GM10266 (cell line): Measurements from ENCODE around the gene TBC1D10B.

Source experiments
- DNase-seq: peaks from one replicate; pipeline ENCODE4 v3.0.0; 2012; ENCODE audit errors: extremely low spot score
- CTCF ChIP-seq: IDR thresholded peaks from 2 replicates; pipeline ENCODE4 v1.5.1; 2012; ENCODE audit warnings: mild to moderate bottlenecking, low read depth; ENCODE audit not compliant: control insufficient read depth, insufficient read depth; ENCODE audit errors: missing control alignments

TBC1D10B gene

GRCh38 chr16:30359871-30360170 is 10.5 kb downstream of the TBC1D10B start:
- DNase-seq, result no peak
- no peak for TF ChIP-seq CTCF

- TF ChIP-seq CTCF, result no peak
- no peak for DNase-seq
Observed at GRCh38 chr16:30358990-30359870, 11.1 kb downstream of the TBC1D10B start.

- no peak for DNase-seq
- TF ChIP-seq CTCF, result no peak
Observed at GRCh38 chr16:30358577-30358936, 11.7 kb downstream of the TBC1D10B start.

- no peak for TF ChIP-seq CTCF
- DNase-seq, result no peak
Observed at GRCh38 chr16:30357715-30358576, 12.3 kb downstream of the TBC1D10B start.

GRCh38 chr16:30357085-30357714 is 13.1 kb downstream of the TBC1D10B start:
- no peak for DNase-seq
- no peak for TF ChIP-seq CTCF

- DNase-seq, result no peak
- TF ChIP-seq CTCF, result no peak
Observed at GRCh38 chr16:30356401-30357084, 13.8 kb downstream of the TBC1D10B start.
